ENCODE results near the gene CEP170B. TPM values are rescaled to one million over a fixed set of nuclear protein-coding genes. Genes with fewer than 3 reads are reported as not detected.

Gene CEP170B
- total and polyA plus RNA-seq, 8 donors: 9.6 to 483 (median 29.1) TPM

DNA sequence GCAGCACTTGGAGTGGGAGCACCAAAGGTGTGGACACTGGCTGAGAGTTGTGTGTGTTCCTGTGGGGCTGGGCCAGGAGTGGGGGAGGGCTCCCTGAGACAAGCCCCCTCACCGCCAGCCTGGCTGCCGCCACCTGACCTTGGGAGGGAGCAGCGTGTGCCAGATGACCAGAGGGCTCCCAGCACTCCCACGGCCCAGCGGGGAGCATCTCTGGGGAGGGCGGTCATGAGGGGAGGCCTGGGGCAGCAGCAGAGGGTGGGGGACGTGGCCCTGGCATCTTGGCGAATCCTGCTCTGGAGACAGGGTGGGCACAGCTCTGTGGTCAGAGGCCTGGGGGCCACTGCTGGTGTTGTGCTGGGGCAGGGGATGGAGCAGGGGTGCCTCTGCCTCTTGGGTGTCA is 10.7 kb downstream of the CEP170B start:
- DNase-seq: no peak
- Histone ChIP-seq H3K4me1 (peaks cover 6 to 47% (median 25%) of the 10 kb centered on the region in 4 donors), H3K27ac (no peak overlapping the region), H3K9me3 (no peaks in the 10 kb centered on the region), H3K4me3 (no peak overlapping the region), H3K27me3 (no peaks in the 10 kb centered on the region), H3K36me3 (peaks cover 15 to 40% (median 39%) of the 10 kb centered on the region in 4 donors)
- intact Hi-C loops (cut with DNase I; ENCODE audit: low total_unique reads): no loop called here
- 96 to 99% (median 97%) methylated on average over 7 to 8 of the region's 8 CpGs for WGBS, 5 donors
- no peak for TF ChIP-seq EP300 (IDR thresholded peaks at IDR 0.05)
- no peak for TF ChIP-seq POLR2A (IDR thresholded peaks at IDR 0.05)

DNA sequence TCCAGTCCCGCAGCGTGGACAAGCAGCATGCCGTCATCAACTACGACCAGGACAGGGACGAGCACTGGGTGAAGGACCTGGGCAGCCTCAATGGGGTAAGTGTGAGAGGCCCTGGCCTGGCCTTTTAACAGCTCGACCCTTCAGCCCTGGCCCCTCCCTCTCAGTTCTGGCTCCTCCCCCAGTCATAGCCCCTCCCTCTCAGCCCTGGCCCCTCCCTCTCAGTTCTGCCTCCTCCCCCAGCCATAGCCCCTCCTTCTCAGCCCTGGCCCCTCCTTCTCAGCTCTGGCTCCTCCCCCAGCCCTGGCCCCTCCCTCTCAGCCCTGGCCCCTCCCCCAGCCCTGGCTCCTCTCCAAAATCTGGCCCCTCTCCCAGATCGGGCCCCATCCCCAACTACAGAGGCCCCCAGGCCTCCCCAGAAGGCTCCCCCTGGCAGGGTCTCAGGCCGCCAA is 11.2 kb downstream of the CEP170B start:
- intact Hi-C loops (cut with DNase I; ENCODE audit: low total_unique reads): no loop called here
- Histone ChIP-seq H3K27ac (no peak overlapping the region), H3K36me3 (peaks cover 16 to 45% (median 44%) of the 10 kb centered on the region in 4 donors), H3K4me1 (peaks cover 6 to 43% (median 25%) of the 10 kb centered on the region in 4 donors), H3K27me3 (no peaks in the 10 kb centered on the region), H3K4me3 (no peak overlapping the region), H3K9me3 (no peaks in the 10 kb centered on the region)
- TF ChIP-seq POLR2A (IDR thresholded peaks at IDR 0.05) (no peak), POLR2AphosphoS5 (IDR thresholded peaks at IDR 0.05) (no peak), EP300 (IDR thresholded peaks at IDR 0.05) (no peak)
- TF ChIP-seq, protein P1, sequence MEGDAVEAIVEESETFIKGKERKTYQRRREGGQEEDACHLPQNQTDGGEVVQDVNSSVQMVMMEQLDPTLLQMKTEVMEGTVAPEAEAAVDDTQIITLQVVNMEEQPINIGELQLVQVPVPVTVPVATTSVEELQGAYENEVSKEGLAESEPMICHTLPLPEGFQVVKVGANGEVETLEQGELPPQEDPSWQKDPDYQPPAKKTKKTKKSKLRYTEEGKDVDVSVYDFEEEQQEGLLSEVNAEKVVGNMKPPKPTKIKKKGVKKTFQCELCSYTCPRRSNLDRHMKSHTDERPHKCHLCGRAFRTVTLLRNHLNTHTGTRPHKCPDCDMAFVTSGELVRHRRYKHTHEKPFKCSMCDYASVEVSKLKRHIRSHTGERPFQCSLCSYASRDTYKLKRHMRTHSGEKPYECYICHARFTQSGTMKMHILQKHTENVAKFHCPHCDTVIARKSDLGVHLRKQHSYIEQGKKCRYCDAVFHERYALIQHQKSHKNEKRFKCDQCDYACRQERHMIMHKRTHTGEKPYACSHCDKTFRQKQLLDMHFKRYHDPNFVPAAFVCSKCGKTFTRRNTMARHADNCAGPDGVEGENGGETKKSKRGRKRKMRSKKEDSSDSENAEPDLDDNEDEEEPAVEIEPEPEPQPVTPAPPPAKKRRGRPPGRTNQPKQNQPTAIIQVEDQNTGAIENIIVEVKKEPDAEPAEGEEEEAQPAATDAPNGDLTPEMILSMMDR (IDR thresholded peaks at IDR 0.05): no peak
- DNase-seq: no peak
- 71 to 90% (median 90%) methylated on average over 3 to 8 of the region's 8 CpGs for WGBS, 5 donors

DNA sequence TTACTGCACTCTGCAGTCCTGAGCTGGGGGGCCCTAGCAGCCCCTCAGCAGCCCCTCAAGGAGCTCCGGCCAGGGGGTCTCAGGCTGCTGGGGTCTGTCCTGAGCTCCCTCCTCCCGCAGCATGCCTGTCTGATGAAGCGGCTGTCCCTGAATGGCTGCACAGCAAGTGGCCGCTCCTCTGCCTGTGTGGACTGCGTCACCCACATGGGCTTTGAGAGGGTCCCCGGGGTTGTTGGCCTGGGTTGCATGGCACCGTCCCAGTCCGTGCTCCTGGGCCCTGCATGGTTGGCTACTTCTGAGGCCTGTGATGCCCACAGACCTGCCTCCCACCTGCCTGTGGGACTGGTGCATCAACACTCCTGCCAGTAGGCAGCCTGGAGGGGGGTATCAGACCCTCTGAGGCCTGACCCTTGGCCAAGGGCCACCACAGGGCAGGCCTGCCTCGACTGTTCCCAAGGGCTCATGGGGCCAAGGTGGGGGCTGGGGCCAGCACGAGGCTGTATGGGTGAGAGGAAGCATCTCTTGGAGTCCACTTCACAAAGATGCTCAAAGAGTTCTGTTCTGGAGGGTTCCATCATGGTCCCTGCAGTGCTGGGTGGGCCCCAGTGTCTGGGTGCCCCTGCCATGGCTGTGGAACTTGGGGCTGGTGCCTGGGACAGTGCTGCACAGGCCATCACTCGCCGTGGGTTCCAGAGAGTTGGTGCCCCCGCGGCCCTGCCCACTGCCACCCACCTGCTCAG is 12.2 kb downstream of the CEP170B start:
- Histone ChIP-seq H3K36me3 (peaks cover 16 to 52% (median 48%) of the 10 kb centered on the region in 4 donors), H3K27me3 (no peaks in the 10 kb centered on the region), H3K9me3 (no peaks in the 10 kb centered on the region), H3K4me3 (no peak overlapping the region), H3K4me1 (peaks cover 6 to 36% (median 24%) of the 10 kb centered on the region in 4 donors), H3K27ac (no peak overlapping the region)
- intact Hi-C loops (cut with DNase I; ENCODE audit: low total_unique reads): no loop called here
- DNase-seq: no peak
- TF ChIP-seq POLR2A (IDR thresholded peaks at IDR 0.05): no peak
- TF ChIP-seq POLR2AphosphoS5 (IDR thresholded peaks at IDR 0.05): no peak
- TF ChIP-seq EP300 (IDR thresholded peaks at IDR 0.05): no peak
- TF ChIP-seq, protein P1 (IDR thresholded peaks at IDR 0.05): no peak
- WGBS, 5 donors: 78 to 87% (median 84%) methylated on average over 6 to 14 of the region's 14 CpGs

DNA sequence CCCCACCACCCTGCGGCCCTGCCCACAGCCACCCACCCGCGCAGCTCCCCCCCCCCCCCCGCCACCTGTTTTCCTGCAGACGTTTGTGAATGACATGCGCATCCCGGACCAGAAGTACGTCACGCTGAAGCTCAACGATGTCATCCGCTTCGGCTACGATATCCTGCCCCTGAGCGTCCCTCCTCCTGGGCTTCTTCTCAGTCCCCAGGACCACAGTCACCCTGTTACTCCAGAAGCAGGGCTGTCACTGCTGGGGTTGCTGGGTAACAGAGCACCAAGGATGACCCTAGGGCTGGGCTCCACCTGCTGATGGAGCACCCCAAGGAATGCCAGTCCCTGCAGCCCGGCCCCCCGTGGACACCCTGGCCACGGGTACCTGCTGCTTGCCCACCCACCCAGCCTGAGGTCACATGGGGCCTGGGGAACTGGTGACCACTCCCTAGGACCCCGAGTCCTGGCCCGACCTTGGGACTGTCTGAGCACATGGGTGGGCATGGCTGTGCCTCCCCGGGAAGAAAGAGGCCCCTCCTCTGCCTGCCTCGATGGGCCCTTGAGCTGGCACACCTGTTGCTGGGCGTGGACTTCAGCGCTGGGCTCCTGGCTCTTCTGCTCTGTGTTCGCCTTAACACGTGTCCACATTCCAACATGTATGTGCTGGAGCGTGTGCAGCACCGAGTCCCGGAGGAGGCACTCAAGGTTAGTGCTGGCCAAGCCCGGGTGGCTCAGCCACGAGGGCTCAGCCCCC is 12.9 kb downstream of the CEP170B start:
- no peak overlapping the region for H3K4me3 ChIP-seq
- H3K36me3 ChIP-seq: peaks cover 19 to 59% (median 53%) of the 10 kb centered on the region in 4 donors
- no peaks in the 10 kb centered on the region for H3K9me3 ChIP-seq
- intact Hi-C loops (cut with DNase I; ENCODE audit: low total_unique reads): no loop called here
- DNase-seq: no peak
- no peak overlapping the region for H3K27ac ChIP-seq
- no peak for TF ChIP-seq POLR2AphosphoS5 (IDR thresholded peaks at IDR 0.05)
- TF ChIP-seq, protein P1 (IDR thresholded peaks at IDR 0.05): no peak
- no peak for TF ChIP-seq POLR2A (IDR thresholded peaks at IDR 0.05)
- TF ChIP-seq EP300 (IDR thresholded peaks at IDR 0.05): no peak
- H3K4me1 ChIP-seq: peaks cover 2 to 34% (median 21%) of the 10 kb centered on the region in 4 donors
- H3K27me3 ChIP-seq: no peaks in the 10 kb centered on the region
- WGBS, 5 donors: 69 to 80% (median 71%) methylated on average over 20 to 30 of the region's 30 CpGs
